Esophagus muscularis mucosa (tissue), 4 donors: ENCODE measurements around the gene MARK1.

Experiments used
- EP300 ChIP-seq: sonication (generic); formaldehyde crosslinking; IDR thresholded peaks from one replicate; pipeline ENCODE4 v1.6.1; 2017; ENCODE audit warnings: antibody characterized with exemption
- POLR2A ChIP-seq: fragments of 450-650 bp; IDR thresholded peaks from one replicate; pipeline ENCODE4 v1.6.1; 2017; ENCODE audit warnings: antibody characterized with exemption, moderate library complexity, mild to moderate bottlenecking, low read depth
- POLR2AphosphoS5 ChIP-seq, 2 donors: sonication (generic); formaldehyde crosslinking; IDR thresholded peaks; one replicate each; pipeline ENCODE4 v1.6.1; 2017; ENCODE audit warnings: antibody characterized with exemption in 2 of 2
- TF ChIP-seq, protein P1 (sequence below), 3 experiments: fragments of 200-600 bp in 2 of 3; fragments of 450-650 bp in 1 of 3; sonication (generic) in 2 of 3; IDR thresholded peaks; one replicate each; pipeline ENCODE4 v1.5.1; 2017 to 2019; ENCODE audit warnings: antibody characterized with exemption in 3 of 3, mild to moderate bottlenecking in 2 of 3, moderate library complexity in 1 of 3

- TF ChIP-seq EP300: no peak
- TF ChIP-seq POLR2A: no peak
- TF ChIP-seq, protein P1, sequence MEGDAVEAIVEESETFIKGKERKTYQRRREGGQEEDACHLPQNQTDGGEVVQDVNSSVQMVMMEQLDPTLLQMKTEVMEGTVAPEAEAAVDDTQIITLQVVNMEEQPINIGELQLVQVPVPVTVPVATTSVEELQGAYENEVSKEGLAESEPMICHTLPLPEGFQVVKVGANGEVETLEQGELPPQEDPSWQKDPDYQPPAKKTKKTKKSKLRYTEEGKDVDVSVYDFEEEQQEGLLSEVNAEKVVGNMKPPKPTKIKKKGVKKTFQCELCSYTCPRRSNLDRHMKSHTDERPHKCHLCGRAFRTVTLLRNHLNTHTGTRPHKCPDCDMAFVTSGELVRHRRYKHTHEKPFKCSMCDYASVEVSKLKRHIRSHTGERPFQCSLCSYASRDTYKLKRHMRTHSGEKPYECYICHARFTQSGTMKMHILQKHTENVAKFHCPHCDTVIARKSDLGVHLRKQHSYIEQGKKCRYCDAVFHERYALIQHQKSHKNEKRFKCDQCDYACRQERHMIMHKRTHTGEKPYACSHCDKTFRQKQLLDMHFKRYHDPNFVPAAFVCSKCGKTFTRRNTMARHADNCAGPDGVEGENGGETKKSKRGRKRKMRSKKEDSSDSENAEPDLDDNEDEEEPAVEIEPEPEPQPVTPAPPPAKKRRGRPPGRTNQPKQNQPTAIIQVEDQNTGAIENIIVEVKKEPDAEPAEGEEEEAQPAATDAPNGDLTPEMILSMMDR (IDR thresholded peaks at IDR 0.05): no peak
- TF ChIP-seq POLR2AphosphoS5 (IDR thresholded peaks at IDR 0.05): no peak
Measured at GRCh38 chr1:220552672-220553260, 24.8 kb downstream of the MARK1 start.
